ENCODE measurements around the gene SLC49A4.

SLC49A4 gene

GRCh38 chr3:122784436-122784835 lies 10.4 kb upstream of the SLC49A4 start:
- ChIA-PET POLR2A (no interaction called here), CTCF (interaction anchor here (0.6 to 1.6 kb wide), 3 partner anchors 10 to 29 kb away, joined by 3 to 7 read pairs (median 5); no protein-coding TSS in a partner anchor)
- no peak overlapping the region for H3K4me3 ChIP-seq (ENCODE audit: low read depth, low read length)
- TF ChIP-seq, protein P1, sequence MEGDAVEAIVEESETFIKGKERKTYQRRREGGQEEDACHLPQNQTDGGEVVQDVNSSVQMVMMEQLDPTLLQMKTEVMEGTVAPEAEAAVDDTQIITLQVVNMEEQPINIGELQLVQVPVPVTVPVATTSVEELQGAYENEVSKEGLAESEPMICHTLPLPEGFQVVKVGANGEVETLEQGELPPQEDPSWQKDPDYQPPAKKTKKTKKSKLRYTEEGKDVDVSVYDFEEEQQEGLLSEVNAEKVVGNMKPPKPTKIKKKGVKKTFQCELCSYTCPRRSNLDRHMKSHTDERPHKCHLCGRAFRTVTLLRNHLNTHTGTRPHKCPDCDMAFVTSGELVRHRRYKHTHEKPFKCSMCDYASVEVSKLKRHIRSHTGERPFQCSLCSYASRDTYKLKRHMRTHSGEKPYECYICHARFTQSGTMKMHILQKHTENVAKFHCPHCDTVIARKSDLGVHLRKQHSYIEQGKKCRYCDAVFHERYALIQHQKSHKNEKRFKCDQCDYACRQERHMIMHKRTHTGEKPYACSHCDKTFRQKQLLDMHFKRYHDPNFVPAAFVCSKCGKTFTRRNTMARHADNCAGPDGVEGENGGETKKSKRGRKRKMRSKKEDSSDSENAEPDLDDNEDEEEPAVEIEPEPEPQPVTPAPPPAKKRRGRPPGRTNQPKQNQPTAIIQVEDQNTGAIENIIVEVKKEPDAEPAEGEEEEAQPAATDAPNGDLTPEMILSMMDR (IDR thresholded peaks at IDR 0.05; ENCODE audit: insufficient read depth, low read length, missing control alignments), result no peak
- no peak for DNase-seq (ENCODE audit: low read depth, low spot score)

GRCh38 chr3:122785231-122785630 lies 9.6 kb upstream of the SLC49A4 start:
- ChIA-PET POLR2A (no interaction called here), CTCF (interaction anchor here (1.5 to 1.6 kb wide), 2 partner anchors 11 to 30 kb away, joined by 5 to 7 read pairs; no protein-coding TSS in a partner anchor)
- TF ChIP-seq, protein P1 (IDR thresholded peaks at IDR 0.05; ENCODE audit: insufficient read depth, low read length, missing control alignments), result no peak
- no peak overlapping the region for H3K4me3 ChIP-seq (ENCODE audit: low read depth, low read length)
- DNase-seq (ENCODE audit: low read depth, low spot score), result no peak

- POLR2A ChIA-PET, result no interaction called here
- TF ChIP-seq, protein P1 (IDR thresholded peaks at IDR 0.05; ENCODE audit: insufficient read depth, low read length, missing control alignments), result no peak
- CTCF ChIA-PET, result interaction anchor here (1.0 to 1.3 kb wide), 4 partner anchors 10 to 32 kb away, joined by 3 to 4 read pairs (median 4); no protein-coding TSS in a partner anchor
- no peak for DNase-seq (ENCODE audit: low read depth, low spot score)
- H3K4me3 ChIP-seq (ENCODE audit: low read depth, low read length), result no peak overlapping the region
Measured at GRCh38 chr3:122786066-122786465, 8.8 kb upstream of the SLC49A4 start.

DNA sequence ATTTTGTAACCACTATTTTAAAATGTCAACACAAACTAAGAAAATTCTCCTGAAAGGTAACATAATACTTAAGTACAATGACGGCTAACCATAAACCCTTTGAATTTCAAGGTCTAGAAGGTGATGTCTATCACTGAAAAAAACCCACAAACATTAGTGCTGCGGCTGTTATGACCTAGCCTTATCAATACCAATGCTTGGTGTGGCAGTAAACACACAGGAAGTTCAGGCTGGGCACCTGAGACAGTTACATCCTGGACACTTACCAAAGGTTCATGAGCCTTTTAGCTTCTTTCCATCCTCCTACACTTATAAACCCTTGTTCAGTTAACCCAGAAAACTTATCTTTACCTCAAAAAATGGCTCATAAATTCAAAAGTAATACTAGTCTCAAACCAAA lies 7.0 kb upstream of the SLC49A4 start:
- TF ChIP-seq, protein P1 (IDR thresholded peaks at IDR 0.05; ENCODE audit: insufficient read depth, low read length, missing control alignments), result no peak
- no peak overlapping the region for H3K4me3 ChIP-seq (ENCODE audit: low read depth, low read length)
- ChIA-PET POLR2A (no interaction called here), CTCF (no interaction called here)
- DNase-seq (ENCODE audit: low read depth, low spot score), result no peak

GRCh38 chr3:122789585-122790273 lies 5.1 kb upstream of the SLC49A4 start:
- TF ChIP-seq, protein P1 (IDR thresholded peaks at IDR 0.05; ENCODE audit: insufficient read depth, low read length, missing control alignments), result no peak
- H3K4me3 ChIP-seq (ENCODE audit: low read depth, low read length), result no peak overlapping the region
- POLR2A ChIA-PET, result no interaction called here
- CTCF ChIA-PET, result no interaction called here
- no peak for DNase-seq (ENCODE audit: low read depth, low spot score)

- peak within 1 kb of the TSS; percentile 87 for H3K4me3 ChIP-seq (ENCODE audit: low read depth, low read length)
- ChIA-PET POLR2A (no interaction called here), CTCF (no interaction called here)
- peak; percentile 56 for DNase-seq (ENCODE audit: low read depth, low spot score)
- TF ChIP-seq, protein P1 (IDR thresholded peaks at IDR 0.05; ENCODE audit: insufficient read depth, low read length, missing control alignments), result no peak
Measured at GRCh38 chr3:122793568-122794416, 1.1 kb upstream of the SLC49A4 start, which contains the start of gene HSPBAP1. TSS of gene HSPBAP1 (minus strand) at chr3:122793831. CDS start at chr3:122793680, 151 bp downstream.
